SK-N-SH treated with all-trans-retinoic acid at 6 μM for 48 hours (cell line): ENCODE measurements around the gene CLCN1.

Source experiments
- ATAC-seq: fragments of 200-7000 bp; cut with Tn5 transposase; 3 replicates; pipeline ENCODE4 v1.9.1; 2020; ENCODE audit warnings: mild to moderate bottlenecking, moderate library complexity
- ARNTL ChIP-seq: fragments of 450-650 bp; formaldehyde crosslinking; IDR thresholded peaks from 2 replicates; pipeline ENCODE4 v1.5.0; 2020; ENCODE audit warnings: low read depth, mild to moderate bottlenecking, moderate library complexity, borderline replicate concordance
- BACH2 ChIP-seq: fragments of 250-450 bp; sonication (Bioruptor Pico); IDR thresholded peaks from 2 replicates; pipeline ENCODE4 v1.9.0; 2021; ENCODE audit warnings: mild to moderate bottlenecking, borderline replicate concordance
- CSDC2 ChIP-seq: fragments of 250-450 bp; sonication (Bioruptor Pico); IDR thresholded peaks from 2 replicates; pipeline ENCODE4 v1.5.0; 2020; ENCODE audit warnings: mild to moderate bottlenecking, moderate library complexity
- ESRRG ChIP-seq: fragments of 250-450 bp; sonication (Bioruptor Pico); IDR thresholded peaks from 2 replicates; pipeline ENCODE4 v1.6.1; 2021; ENCODE audit warnings: mild to moderate bottlenecking
- GLIS3 ChIP-seq: fragments of 250-450 bp; sonication (Bioruptor Pico); IDR thresholded peaks from 2 replicates; pipeline ENCODE4 v1.5.0; 2020; ENCODE audit warnings: mild to moderate bottlenecking, moderate library complexity
- ISL1 ChIP-seq: fragments of 250-450 bp; sonication (Bioruptor Pico); IDR thresholded peaks from 2 replicates; pipeline ENCODE4 v2.1.2; 2022; ENCODE audit warnings: mild to moderate bottlenecking, moderate library complexity
- OSR1 ChIP-seq: fragments of 250-450 bp; sonication (Bioruptor Pico); IDR thresholded peaks from 2 replicates; pipeline ENCODE4 v1.8.0; 2022; ENCODE audit warnings: moderate library complexity, mild to moderate bottlenecking, inconsistent platforms
- SNAI2 ChIP-seq: fragments of 250-450 bp; sonication (Bioruptor Pico); IDR thresholded peaks from 2 replicates; pipeline ENCODE4 v1.5.0; 2020; ENCODE audit warnings: mild to moderate bottlenecking, moderate library complexity
- TCF4 ChIP-seq: fragments of 250-450 bp; sonication (Bioruptor Pico); IDR thresholded peaks from 2 replicates; pipeline ENCODE4 v1.8.0; 2021; ENCODE audit warnings: mild to moderate bottlenecking, moderate library complexity, borderline replicate concordance
- TOX ChIP-seq: fragments of 250-450 bp; sonication (Bioruptor Pico); IDR thresholded peaks from 2 replicates; pipeline ENCODE4 v1.8.0; 2021; ENCODE audit warnings: mild to moderate bottlenecking, moderate library complexity, borderline replicate concordance
- ZC3H10 ChIP-seq: fragments of 250-450 bp; sonication (Bioruptor Pico); IDR thresholded peaks from 2 replicates; pipeline ENCODE4 v1.5.1; 2021; ENCODE audit warnings: mild to moderate bottlenecking, moderate library complexity
- ZFP3 ChIP-seq: fragments of 250-450 bp; sonication (Bioruptor Pico); IDR thresholded peaks from 2 replicates; pipeline ENCODE4 v1.5.0; 2020; ENCODE audit warnings: mild to moderate bottlenecking, moderate library complexity
- ZFP30 ChIP-seq: fragments of 450-650 bp; formaldehyde crosslinking; IDR thresholded peaks from 2 replicates; pipeline ENCODE4 v1.5.0; 2022; ENCODE audit warnings: mild to moderate bottlenecking, moderate library complexity
- ZNF565 ChIP-seq: fragments of 450-650 bp; formaldehyde crosslinking; conservative IDR thresholded peaks from 2 replicates; pipeline ENCODE4 v1.5.0; 2020; ENCODE audit warnings: low read depth, mild to moderate bottlenecking, moderate library complexity
- ZNF70 ChIP-seq: fragments of 450-650 bp; formaldehyde crosslinking; IDR thresholded peaks from 2 replicates; pipeline ENCODE4 v1.5.0; 2020; ENCODE audit warnings: mild to moderate bottlenecking, moderate library complexity
- ZNF8 ChIP-seq: fragments of 450-650 bp; formaldehyde crosslinking; IDR thresholded peaks from 2 replicates; pipeline ENCODE4 v1.5.0; 2020; ENCODE audit warnings: mild to moderate bottlenecking, moderate library complexity
- TF ChIP-seq, protein P1 (sequence below): fragments of 250-450 bp; sonication (Bioruptor Pico); IDR thresholded peaks from 2 replicates; pipeline ENCODE4 v1.8.0; 2021; ENCODE audit warnings: low read depth, mild to moderate bottlenecking, moderate library complexity, borderline replicate concordance
- TF ChIP-seq, protein P2 (sequence below): fragments of 250-450 bp; sonication (Bioruptor Pico); IDR thresholded peaks from 2 replicates; pipeline ENCODE4 v1.8.0; 2020; ENCODE audit warnings: mild to moderate bottlenecking, moderate library complexity, borderline replicate concordance
- TF ChIP-seq, protein P3 (sequence below): fragments of 250-450 bp; sonication (Bioruptor Pico); IDR thresholded peaks from 2 replicates; pipeline ENCODE4 v1.5.1; 2021; ENCODE audit warnings: mild to moderate bottlenecking, moderate library complexity
- TF ChIP-seq, protein P4 (sequence below): fragments of 250-450 bp; sonication (Bioruptor Pico); IDR thresholded peaks from 2 replicates; pipeline ENCODE4 v1.5.1; 2020; ENCODE audit warnings: low read depth, mild to moderate bottlenecking, moderate library complexity

CLCN1 gene

DNA sequence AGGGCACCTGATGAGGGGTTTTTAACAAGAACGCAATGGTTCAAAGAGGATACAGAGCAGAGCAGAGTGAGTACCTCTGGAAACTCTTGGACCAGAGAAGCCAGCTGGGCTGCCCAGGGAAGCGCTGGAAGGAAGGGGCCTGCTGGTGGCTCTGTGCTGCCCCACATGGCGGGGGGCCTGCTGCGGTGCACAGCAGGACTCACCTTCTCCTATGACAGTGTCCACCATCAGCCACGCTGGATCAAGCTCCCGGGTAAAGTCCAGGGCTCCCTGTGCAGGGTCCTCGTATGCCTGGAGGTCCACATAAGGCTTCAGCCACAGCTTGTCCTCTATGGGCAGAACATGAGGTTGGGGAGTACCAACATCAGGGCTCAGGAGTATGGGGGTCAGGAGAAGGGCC, 80.3 kb downstream of the CLCN1 start:
- TF ChIP-seq TOX (CRISPR knock-in tag), result peak; percentile 0; the same call in 1 of the 2 replicates
- TF ChIP-seq ZNF70 (CRISPR knock-in tag), result no peak
- peak; percentile 3 for ATAC-seq

DNA sequence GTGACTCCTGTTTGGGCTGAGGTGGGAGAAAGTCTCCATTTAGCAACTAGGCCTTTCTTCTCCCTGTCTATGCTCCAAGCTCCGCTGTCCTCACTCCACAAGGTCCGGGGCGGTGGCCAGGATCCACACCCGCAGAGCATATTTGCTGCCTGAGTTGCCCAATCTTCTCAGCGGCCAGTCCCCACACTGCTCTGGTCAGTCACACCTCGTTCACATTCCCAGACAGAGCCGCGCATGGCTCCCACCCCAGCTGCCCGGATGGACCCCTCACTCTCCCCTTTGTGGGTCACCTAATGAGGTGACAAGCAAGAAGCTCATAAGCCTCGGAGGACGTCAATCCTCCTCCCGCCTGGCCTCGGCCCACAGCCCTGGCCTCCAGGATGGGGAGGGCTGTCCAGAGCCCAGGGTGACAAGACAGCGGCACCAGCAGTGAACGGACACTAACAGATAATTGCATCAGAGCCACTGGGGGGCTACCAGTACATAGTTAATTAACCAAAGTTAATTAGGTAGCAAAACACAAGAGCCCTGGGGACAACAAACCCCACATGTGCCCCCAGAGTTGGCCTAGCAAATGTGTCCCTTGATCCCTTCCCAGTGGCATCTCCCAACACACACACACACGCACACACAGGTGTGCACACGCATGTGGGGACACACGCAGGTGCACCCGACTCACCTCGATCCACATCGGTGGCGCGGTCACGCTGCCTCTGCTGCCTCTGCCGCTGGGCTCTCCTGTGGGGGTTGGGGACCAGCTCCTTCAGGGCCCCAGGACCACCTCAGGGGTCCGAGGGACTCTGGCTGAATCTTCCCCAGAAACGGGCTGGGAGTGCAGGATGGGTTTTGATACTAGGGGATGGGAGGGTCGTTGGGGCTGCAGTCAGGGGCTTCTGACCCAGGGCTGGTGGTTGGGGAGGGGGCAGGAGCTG, 81.0 kb downstream of the CLCN1 start:
- peak; percentile 0; the same call in 2 of the 3 replicates for ATAC-seq
- TF ChIP-seq ZFP30, result no peak
- no peak for TF ChIP-seq SNAI2 (CRISPR knock-in tag)
- no peak for TF ChIP-seq ISL1
- TF ChIP-seq ESRRG, result no peak
- TF ChIP-seq ZFP3 (CRISPR knock-in tag), result no peak
- TF ChIP-seq, protein P1, sequence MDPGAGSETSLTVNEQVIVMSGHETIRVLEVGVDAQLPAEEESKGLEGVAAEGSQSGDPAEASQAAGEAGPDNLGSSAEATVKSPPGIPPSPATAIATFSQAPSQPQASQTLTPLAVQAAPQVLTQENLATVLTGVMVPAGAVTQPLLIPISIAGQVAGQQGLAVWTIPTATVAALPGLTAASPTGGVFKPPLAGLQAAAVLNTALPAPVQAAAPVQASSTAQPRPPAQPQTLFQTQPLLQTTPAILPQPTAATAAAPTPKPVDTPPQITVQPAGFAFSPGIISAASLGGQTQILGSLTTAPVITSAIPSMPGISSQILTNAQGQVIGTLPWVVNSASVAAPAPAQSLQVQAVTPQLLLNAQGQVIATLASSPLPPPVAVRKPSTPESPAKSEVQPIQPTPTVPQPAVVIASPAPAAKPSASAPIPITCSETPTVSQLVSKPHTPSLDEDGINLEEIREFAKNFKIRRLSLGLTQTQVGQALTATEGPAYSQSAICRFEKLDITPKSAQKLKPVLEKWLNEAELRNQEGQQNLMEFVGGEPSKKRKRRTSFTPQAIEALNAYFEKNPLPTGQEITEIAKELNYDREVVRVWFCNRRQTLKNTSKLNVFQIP (CRISPR knock-in tag), result no peak
- TF ChIP-seq GLIS3 (CRISPR knock-in tag), result no peak
- no peak for TF ChIP-seq BACH2
- TF ChIP-seq ZNF565 (CRISPR knock-in tag), result no peak
- TF ChIP-seq ZC3H10 (CRISPR knock-in tag), result no peak
- TF ChIP-seq, protein P2, sequence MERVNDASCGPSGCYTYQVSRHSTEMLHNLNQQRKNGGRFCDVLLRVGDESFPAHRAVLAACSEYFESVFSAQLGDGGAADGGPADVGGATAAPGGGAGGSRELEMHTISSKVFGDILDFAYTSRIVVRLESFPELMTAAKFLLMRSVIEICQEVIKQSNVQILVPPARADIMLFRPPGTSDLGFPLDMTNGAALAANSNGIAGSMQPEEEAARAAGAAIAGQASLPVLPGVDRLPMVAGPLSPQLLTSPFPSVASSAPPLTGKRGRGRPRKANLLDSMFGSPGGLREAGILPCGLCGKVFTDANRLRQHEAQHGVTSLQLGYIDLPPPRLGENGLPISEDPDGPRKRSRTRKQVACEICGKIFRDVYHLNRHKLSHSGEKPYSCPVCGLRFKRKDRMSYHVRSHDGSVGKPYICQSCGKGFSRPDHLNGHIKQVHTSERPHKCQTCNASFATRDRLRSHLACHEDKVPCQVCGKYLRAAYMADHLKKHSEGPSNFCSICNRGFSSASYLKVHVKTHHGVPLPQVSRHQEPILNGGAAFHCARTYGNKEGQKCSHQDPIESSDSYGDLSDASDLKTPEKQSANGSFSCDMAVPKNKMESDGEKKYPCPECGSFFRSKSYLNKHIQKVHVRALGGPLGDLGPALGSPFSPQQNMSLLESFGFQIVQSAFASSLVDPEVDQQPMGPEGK (CRISPR knock-in tag), result no peak
- TF ChIP-seq, all 23 proteins: peak for 0

DNA sequence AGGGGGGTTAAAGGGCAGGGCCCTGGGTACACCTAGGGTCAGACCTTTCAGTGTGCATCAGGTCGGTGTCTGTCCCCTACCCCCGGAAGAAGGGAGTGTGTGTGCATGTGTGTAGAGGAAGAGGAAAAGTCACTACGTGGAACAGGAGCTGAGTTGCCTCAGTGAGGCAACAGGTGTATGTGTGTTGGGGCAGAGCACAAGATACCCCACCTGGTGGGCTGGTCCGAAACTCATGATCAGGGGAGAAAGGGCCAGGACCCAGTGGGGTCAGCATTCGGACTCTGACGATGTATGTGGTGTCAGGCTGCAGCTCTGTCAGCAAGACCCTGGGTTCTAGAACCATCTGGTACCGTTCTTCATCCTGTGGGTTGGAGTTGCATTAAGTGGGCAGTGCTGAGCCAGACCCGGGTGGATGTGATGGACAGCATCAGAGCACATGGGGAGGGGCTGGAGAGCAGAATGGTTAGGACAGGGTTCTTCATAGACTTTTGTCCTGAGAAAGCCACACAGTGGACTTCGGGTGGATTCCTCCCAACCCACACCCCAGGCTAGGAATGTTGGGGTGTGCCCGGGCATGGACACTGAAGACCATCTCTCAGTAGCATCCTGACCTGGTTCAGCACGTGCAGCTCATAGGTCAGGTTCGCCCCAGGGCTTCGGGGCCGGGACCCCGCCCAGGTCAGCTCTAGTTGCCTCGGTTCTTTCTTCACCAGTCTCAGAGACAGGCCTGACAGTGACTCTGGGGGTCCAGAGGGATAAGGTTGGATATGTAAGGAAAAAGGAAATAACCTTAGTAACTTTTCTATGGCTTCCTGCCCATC, 82.0 kb downstream of the CLCN1 start:
- ATAC-seq, result no peak

DNA sequence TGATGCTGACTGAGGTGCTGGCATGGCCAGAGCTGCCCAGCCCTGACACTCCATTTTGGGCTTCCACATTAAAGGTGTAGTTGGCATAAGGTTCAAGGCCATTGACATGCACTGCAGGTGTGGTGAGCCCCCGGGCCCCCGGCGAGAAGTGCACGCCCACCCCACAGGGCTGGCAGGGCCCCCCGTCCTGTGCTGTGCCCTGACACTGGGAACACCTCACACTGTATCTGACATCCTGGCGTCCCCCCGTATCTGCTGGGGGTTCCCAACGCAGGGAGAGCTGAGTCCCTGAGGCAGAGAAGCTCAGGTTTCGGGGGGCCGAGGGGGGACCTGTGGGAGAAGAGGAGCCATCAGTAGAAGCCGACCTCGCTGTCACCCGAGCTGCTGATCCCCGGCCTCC, 82.7 kb downstream of the CLCN1 start:
- no peak for ATAC-seq
- TF ChIP-seq GLIS3 (CRISPR knock-in tag), result no peak
- no peak for TF ChIP-seq CSDC2 (CRISPR knock-in tag)
- TF ChIP-seq ESRRG, result no peak
- TF ChIP-seq ZNF565 (CRISPR knock-in tag), result no peak
- no peak for TF ChIP-seq ZFP30
- no peak for TF ChIP-seq OSR1 (CRISPR knock-in tag)
- no peak for TF ChIP-seq ZFP3 (CRISPR knock-in tag)
- no peak for TF ChIP-seq TOX (CRISPR knock-in tag)
- TF ChIP-seq, protein P2 (CRISPR knock-in tag), result no peak
- no peak for TF ChIP-seq ZNF70 (CRISPR knock-in tag)
- TF ChIP-seq ZC3H10 (CRISPR knock-in tag), result no peak
- TF ChIP-seq, protein P1 (CRISPR knock-in tag), result no peak
- no peak for TF ChIP-seq ISL1
- no peak for TF ChIP-seq TCF4 (CRISPR knock-in tag)

More for the DNA sequence above, 82.0 kb downstream of the CLCN1 start:
- TF ChIP-seq ESRRG (no peak), BACH2 (no peak), ZNF70 (CRISPR knock-in tag) (no peak), ARNTL (no peak), ZC3H10 (CRISPR knock-in tag) (no peak), TCF4 (CRISPR knock-in tag) (no peak), OSR1 (CRISPR knock-in tag) (no peak), ZNF565 (CRISPR knock-in tag) (no peak), ZNF8 (no peak), CSDC2 (CRISPR knock-in tag) (no peak), ZFP30 (no peak)
- TF ChIP-seq, protein P3, sequence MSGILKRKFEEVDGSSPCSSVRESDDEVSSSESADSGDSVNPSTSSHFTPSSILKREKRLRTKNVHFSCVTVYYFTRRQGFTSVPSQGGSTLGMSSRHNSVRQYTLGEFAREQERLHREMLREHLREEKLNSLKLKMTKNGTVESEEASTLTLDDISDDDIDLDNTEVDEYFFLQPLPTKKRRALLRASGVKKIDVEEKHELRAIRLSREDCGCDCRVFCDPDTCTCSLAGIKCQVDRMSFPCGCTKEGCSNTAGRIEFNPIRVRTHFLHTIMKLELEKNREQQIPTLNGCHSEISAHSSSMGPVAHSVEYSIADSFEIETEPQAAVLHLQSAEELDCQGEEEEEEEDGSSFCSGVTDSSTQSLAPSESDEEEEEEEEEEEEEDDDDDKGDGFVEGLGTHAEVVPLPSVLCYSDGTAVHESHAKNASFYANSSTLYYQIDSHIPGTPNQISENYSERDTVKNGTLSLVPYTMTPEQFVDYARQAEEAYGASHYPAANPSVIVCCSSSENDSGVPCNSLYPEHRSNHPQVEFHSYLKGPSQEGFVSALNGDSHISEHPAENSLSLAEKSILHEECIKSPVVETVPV, result no peak
- TF ChIP-seq, protein P4, sequence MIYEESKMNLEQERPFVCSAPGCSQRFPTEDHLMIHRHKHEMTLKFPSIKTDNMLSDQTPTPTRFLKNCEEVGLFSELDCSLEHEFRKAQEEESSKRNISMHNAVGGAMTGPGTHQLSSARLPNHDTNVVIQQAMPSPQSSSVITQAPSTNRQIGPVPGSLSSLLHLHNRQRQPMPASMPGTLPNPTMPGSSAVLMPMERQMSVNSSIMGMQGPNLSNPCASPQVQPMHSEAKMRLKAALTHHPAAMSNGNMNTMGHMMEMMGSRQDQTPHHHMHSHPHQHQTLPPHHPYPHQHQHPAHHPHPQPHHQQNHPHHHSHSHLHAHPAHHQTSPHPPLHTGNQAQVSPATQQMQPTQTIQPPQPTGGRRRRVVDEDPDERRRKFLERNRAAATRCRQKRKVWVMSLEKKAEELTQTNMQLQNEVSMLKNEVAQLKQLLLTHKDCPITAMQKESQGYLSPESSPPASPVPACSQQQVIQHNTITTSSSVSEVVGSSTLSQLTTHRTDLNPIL (CRISPR knock-in tag), result no peak
- TF ChIP-seq, all 23 proteins: peak for 0
